Measurements from ENCODE around the gene INO80B. TPM values are rescaled to one million over a fixed set of nuclear protein-coding genes. Genes with fewer than 3 reads are reported as not detected.

The INO80B gene
- total and polyA plus RNA-seq, 10 donors = 9.0 to 50.3 (median 33.4) TPM

GRCh38 chr2:74496997-74497776 lies 42.3 kb downstream of the INO80B start:
- peaks cover under 1 to 27% (median 21%) of the 10 kb centered on the region in 6 donors for H3K36me3 ChIP-seq
- no peaks in the 10 kb centered on the region for H3K9me3 ChIP-seq
- peaks cover 9 to 56% (median 34%) of the 10 kb centered on the region in 7 donors for H3K27me3 ChIP-seq (replicated peaks in 1 of 7)
- WGBS, 5 donors = 55 to 69% (median 62%) methylated on average over 18 to 19 of the region's 19 CpGs
- no peak overlapping the region for H3K27ac ChIP-seq
- H3K4me3 ChIP-seq = peak overlapping the region in 6 of 8 donors; percentile 34 to 68 (median 51)
- TF ChIP-seq POLR2A (IDR thresholded peaks at IDR 0.05) (no peak), POLR2AphosphoS5 (IDR thresholded peaks at IDR 0.05) (peak in 1 of 3 donors; percentile 25)
- H3K4me1 ChIP-seq = peaks cover 24 to 42% (median 35%) of the 10 kb centered on the region in 6 donors
- DNase-seq = peak; percentile 30
- intact Hi-C loops (cut with DNase I; ENCODE audit: low total_unique reads) = no loop called here

- Histone ChIP-seq H3K4me3 (peak overlapping the region; percentile 34 to 68 (median 44)), H3K27ac (peak overlapping the region in 1 of 8 donors; percentile 18)
These were observed 43.1 kb downstream of the INO80B start for GRCh38 chr2:74497777-74498499.

GRCh38 chr2:74498500-74499266 lies 43.8 kb downstream of the INO80B start:
- Histone ChIP-seq H3K9me3 (no peaks in the 10 kb centered on the region), H3K27me3 (replicated peaks in 1 of 7) (peaks cover 9 to 71% (median 42%) of the 10 kb centered on the region in 7 donors), H3K4me1 (peaks cover 24 to 57% (median 50%) of the 10 kb centered on the region in 6 donors), H3K27ac (peak overlapping the region in 1 of 8 donors; percentile 18), H3K4me3 (peak overlapping the region; percentile 34 to 68 (median 44)), H3K36me3 (peaks cover 0 to 12% (median 6%) of the 10 kb centered on the region in 6 donors)
- 1 to 2% (median 2%) methylated on average over 41 of the region's 41 CpGs for WGBS, 5 donors
- TF ChIP-seq POLR2A (IDR thresholded peaks at IDR 0.05) (no peak), POLR2AphosphoS5 (IDR thresholded peaks at IDR 0.05) (peak in 1 of 3 donors; percentile 39)
- DNase-seq = peak; percentile 74
- intact Hi-C loops (cut with DNase I; ENCODE audit: low total_unique reads) = no loop called here

More at GRCh38 chr2:74497777-74498499, 43.1 kb downstream of the INO80B start:
- DNase-seq = peak; percentile 83
- 2 to 5% (median 3%) methylated on average over 32 to 61 of the region's 61 CpGs for whole genome bisulfite sequencing, 5 donors
- peaks cover 0 to 19% (median 13%) of the 10 kb centered on the region in 6 donors for H3K36me3 ChIP-seq
- intact Hi-C loops (cut with DNase I; ENCODE audit: low total_unique reads) = no loop called here
- peaks cover 24 to 50% (median 42%) of the 10 kb centered on the region in 6 donors for H3K4me1 ChIP-seq
- H3K27me3 ChIP-seq (replicated peaks in 1 of 7) = peaks cover 9 to 63% (median 41%) of the 10 kb centered on the region in 7 donors
- no peak for TF ChIP-seq POLR2A (IDR thresholded peaks at IDR 0.05)
- peak; percentile 61 to 89 (median 78) for TF ChIP-seq POLR2AphosphoS5 (IDR thresholded peaks at IDR 0.05)
- H3K9me3 ChIP-seq = no peaks in the 10 kb centered on the region

- Histone ChIP-seq H3K27ac (no peak within 1 kb of the TSS), H3K4me1 (peaks cover 24 to 65% (median 57%) of the 10 kb centered on the region in 6 donors), H3K9me3 (no peaks in the 10 kb centered on the region), H3K4me3 (peak within 1 kb of the TSS; percentile 6 to 68 (median 44)), H3K36me3 (peaks cover 0 to 8% (median 2%) of the 10 kb centered on the region in 6 donors), H3K27me3 (replicated peaks in 1 of 7) (peaks cover 9 to 78% (median 42%) of the 10 kb centered on the region in 7 donors)
- peak; percentile 76 for DNase-seq
- intact Hi-C loops (cut with DNase I; ENCODE audit: low total_unique reads) = no loop called here
- TF ChIP-seq POLR2A (IDR thresholded peaks at IDR 0.05) (no peak), CTCF (IDR thresholded peaks at IDR 0.05 in 8 of 11, conservative IDR thresholded peaks at IDR 0.05 in 3 of 11) (no peak), POLR2AphosphoS5 (IDR thresholded peaks at IDR 0.05) (peak in 1 of 3 donors; percentile 54)
- 4 to 11% (median 6%) methylated on average over 30 to 65 of the region's 65 CpGs for WGBS, 5 donors
These were observed 44.5 kb downstream of the INO80B start, which contains the start of gene LBX2 for GRCh38 chr2:74499267-74499939. Gene LBX2 (minus strand): TSS chr2:74499603. CDS start chr2:74499537, 66 bp downstream.
